ENCODE data around the gene ADCYAP1R1. TPM values are rescaled to one million over a fixed set of nuclear protein-coding genes. Genes with fewer than 3 reads are reported as not detected.

Gene ADCYAP1R1
- total RNA-seq, 1 experiment from 2014 or later, result 8.9 TPM

- H2BK120ac ChIP-seq (ENCODE audit: low read depth, low read length, poor library complexity, severe bottlenecking), result no peak overlapping the region
- no peak overlapping the region for H2BK12ac ChIP-seq (ENCODE audit: insufficient read length, low read depth, low read length)
- no peak overlapping the region for H3K9ac ChIP-seq (ENCODE audit: extremely low read depth, insufficient read length, low read length)
- H3K79me2 ChIP-seq (ENCODE audit: insufficient read depth, low read length), result no peaks in the 10 kb centered on the region
- no peaks in the 10 kb centered on the region for H3K23me2 ChIP-seq (ENCODE audit: insufficient read length, low read depth, low read length, poor library complexity, severe bottlenecking)
- Mint-ChIP-seq H3K27ac (no peak overlapping the region), H3K9me3 (no peaks in the 10 kb centered on the region), H3K27me3 (ENCODE audit: low read depth) (peaks cover 8% of the 10 kb centered on the region), H3K36me3 (ENCODE audit: insufficient read depth in 1 of 3, low read depth in 3 of 3) (no peaks in the 10 kb centered on the region), H3K4me3 (peak overlapping the region in 1 of 2 experiments; percentile 53; a peak in 2 of 5 replicates), H3K4me1 (peaks cover 5% of the 10 kb centered on the region in 2 experiments)
- DNase-seq, result peak; percentile 88
- no peaks in the 10 kb centered on the region for H3K27me3 ChIP-seq (ENCODE audit: insufficient read depth, low read length)
- H2BK15ac ChIP-seq (ENCODE audit: low read depth, low read length), result no peak overlapping the region
- H2BK5ac ChIP-seq (ENCODE audit: insufficient read length, low read length), result no peak overlapping the region
- H4K5ac ChIP-seq (ENCODE audit: insufficient read length, low read depth, low read length), result no peak overlapping the region
- H3T11ph ChIP-seq (ENCODE audit: low read length), result no peak overlapping the region
- H3K79me1 ChIP-seq (ENCODE audit: insufficient read depth, low read depth, low read length, poor library complexity, severe bottlenecking), result no peaks in the 10 kb centered on the region
- H3K4ac ChIP-seq (ENCODE audit: low read depth, low read length), result no peak overlapping the region
- H3K14ac ChIP-seq (ENCODE audit: insufficient read depth, low read length), result no peak overlapping the region
- no peak overlapping the region for H3K27ac ChIP-seq (ENCODE audit: insufficient read length, low read depth, low read length)
- no peaks in the 10 kb centered on the region for H3K4me1 ChIP-seq (ENCODE audit: insufficient read depth, low read length)
- H3K23ac ChIP-seq (ENCODE audit: insufficient read length, low read depth, low read length), result no peak overlapping the region
- H4K91ac ChIP-seq (ENCODE audit: insufficient read length, low read depth, low read length), result no peak overlapping the region
- H2AK5ac ChIP-seq (ENCODE audit: insufficient read length, low read length), result no peak overlapping the region
- peak; percentile 85 for TF ChIP-seq CTCF (conservative IDR thresholded peaks at IDR 0.05)
- WGBS (ENCODE audit: extremely low coverage, insufficient read length, low lambda C conversion rate), result no CpG with 5 or more reads among the region's 31 CpGs
- peaks cover 2% of the 10 kb centered on the region for H4K20me1 ChIP-seq (ENCODE audit: control insufficient read depth, insufficient read depth, insufficient read length)
- no peak overlapping the region for H4K8ac ChIP-seq (replicated peaks; ENCODE audit: insufficient read length, low read depth, low read length)
- no peak overlapping the region for H2BK20ac ChIP-seq (ENCODE audit: low read depth, low read length, poor library complexity, severe bottlenecking)
- no peak overlapping the region for H2AFZ ChIP-seq (ENCODE audit: low read length)
- H3K56ac ChIP-seq (ENCODE audit: insufficient read length, low read depth, low read length), result no peak overlapping the region
- H3K9me3 ChIP-seq (ENCODE audit: control insufficient read depth, low read depth, low read length), result no peaks in the 10 kb centered on the region
- H3K18ac ChIP-seq (ENCODE audit: insufficient read length, low read depth, low read length), result no peak overlapping the region
- no peak overlapping the region for H3K4me2 ChIP-seq (ENCODE audit: insufficient read depth, insufficient read length, low read length)
Measured at GRCh38 chr7:31134246-31135188, 82.4 kb downstream of the ADCYAP1R1 start.
